PC-9 (cell line): ENCODE data around the gene FIBCD1. TPM values are rescaled to one million over a fixed set of nuclear protein-coding genes. Genes with fewer than 3 reads are reported as not detected.
"Not testable (repeated sequence)": the region's sequence is repeated elsewhere in the genome, so short reads cannot be mapped to it uniquely, and the experiment has no call there.

Experiments
- BruUV-seq: library from RNA; stranded (reverse); fragments of 400-500 nt; replicated peaks from 2 replicates; lab custom pipeline; 2021; lab: Mats Ljungman, UMichigan
- CTCF ChIA-PET: fragments of 300-600 bp; sonication (Branson Sonifier 250); formaldehyde crosslinking; loops from one replicate; lab custom pipeline; 2022; ENCODE audit warnings: antibody characterized with exemption; lab: Charles Lee
- POLR2A ChIA-PET: fragments of 300-600 bp; sonication (Branson Sonifier 250); formaldehyde crosslinking; loops from one replicate; lab custom pipeline; 2022; ENCODE audit warnings: antibody characterized with exemption; ENCODE audit not compliant: unreplicated experiment; lab: Charles Lee
- DNase-seq, 2 experiments: peaks; one replicate each; pipeline versions ENCODE4 v3.0.0 to v3.0.0-alpha.2; 2015 to 2022; ENCODE audit warnings: mixed read lengths in 1 of 2
- H2AFZ ChIP-seq: fragments of 200-600 bp; sonication (generic); 2 replicates; pipeline ENCODE4 v1.8.1; 2017; ENCODE audit warnings: antibody characterized with exemption
- H3F3A ChIP-seq: fragments of 200-600 bp; sonication (generic); 2 replicates; pipeline ENCODE4 v1.8.1; 2017; ENCODE audit warnings: antibody characterized with exemption, mild to moderate bottlenecking, low read depth; ENCODE audit not compliant: insufficient read depth
- H3K27ac ChIP-seq: fragments of 200-600 bp; sonication (generic); 2 replicates; pipeline ENCODE4 v1.6.1; 2016; ENCODE audit warnings: mixed run types
- H3K27me3 ChIP-seq: fragments of 200-600 bp; sonication (generic); 2 replicates; pipeline ENCODE4 v1.6.1; 2016; ENCODE audit warnings: low read depth, mixed run types; ENCODE audit not compliant: insufficient read depth
- H3K36me3 ChIP-seq: fragments of 200-600 bp; sonication (generic); 2 replicates; pipeline ENCODE4 v1.6.1; 2016; ENCODE audit warnings: low read depth, mixed run types
- H3K4me1 ChIP-seq: fragments of 200-600 bp; sonication (generic); replicated peaks from 2 replicates; pipeline ENCODE4 v1.6.1; 2016; ENCODE audit warnings: mixed run types; ENCODE audit not compliant: insufficient read depth
- H3K4me2 ChIP-seq: fragments of 200-600 bp; sonication (generic); 2 replicates; pipeline ENCODE4 v1.6.1; 2017; ENCODE audit warnings: mixed run types
- H3K4me3 ChIP-seq: fragments of 200-600 bp; sonication (generic); 2 replicates; pipeline ENCODE4 v1.6.1; 2016; ENCODE audit warnings: mixed run types
- H3K79me2 ChIP-seq: fragments of 200-600 bp; sonication (generic); 2 replicates; pipeline ENCODE4 v1.6.1; 2017; ENCODE audit warnings: low read depth, mixed run types
- H3K9me2 ChIP-seq: fragments of 200-600 bp; sonication (generic); 2 replicates; pipeline ENCODE4 v1.8.1; 2017; ENCODE audit warnings: mild to moderate bottlenecking; ENCODE audit not compliant: insufficient read depth
- H3K9me3 ChIP-seq: fragments of 200-600 bp; sonication (generic); 2 replicates; pipeline ENCODE4 v1.8.1; 2016; ENCODE audit warnings: low read depth; ENCODE audit not compliant: insufficient read depth
- H4K20me1 ChIP-seq: fragments of 200-600 bp; sonication (generic); 2 replicates; pipeline ENCODE4 v1.8.1; 2017; ENCODE audit not compliant: insufficient read depth
- CTCF ChIP-seq: fragments of 200-600 bp; sonication (generic); conservative IDR thresholded peaks from 2 replicates; pipeline ENCODE4 v1.6.1; 2017; ENCODE audit warnings: mixed run types, antibody characterized with exemption, mild to moderate bottlenecking, moderate library complexity
- EZH2 ChIP-seq: fragments of 200-600 bp; sonication (generic); IDR thresholded peaks from 2 replicates; pipeline ENCODE4 v1.8.0; 2017; ENCODE audit warnings: antibody characterized with exemption, low read depth
- intact Hi-C: fragments of 100-400 bp; cut with micrococcal nuclease; formaldehyde crosslinking; loops from one replicate; pipeline ENCODE4 v1.10.0; 2022; ENCODE audit not compliant: unreplicated experiment
- total RNA-seq: library from RNA; stranded (reverse); gene quantifications from 2 replicates; pipeline ENCODE4 v1.2.3, GENCODE V29; 2021

Gene FIBCD1
- total RNA-seq, 1 experiment from 2014 or later, result 2.7 TPM

GRCh38 chr9:130913599-130914416 lies 25.2 kb downstream of the FIBCD1 start:
- Histone ChIP-seq H3K9me3 (no peaks in the 10 kb centered on the region), H3K27me3 (peaks cover 13% of the 10 kb centered on the region), H3K27ac (no peak overlapping the region), H2AFZ (peak overlapping the region; percentile 58; the same call in 1 of the 2 replicates), H3K4me2 (peak overlapping the region; percentile 63), H3K79me2 (no peaks in the 10 kb centered on the region), H3K4me1 (0 out of 2 replicates have a peak, but pooled peaks cover 4% of the 10 kb centered on the region), H4K20me1 (no peaks in the 10 kb centered on the region), H3K4me3 (peak overlapping the region; percentile 34; the same call in 1 of the 2 replicates), H3F3A (no peaks in the 10 kb centered on the region), H3K36me3 (no peaks in the 10 kb centered on the region), H3K9me2 (no peaks in the 10 kb centered on the region)
- no peak for TF ChIP-seq EZH2
- TF ChIP-seq CTCF, result no peak
- POLR2A ChIA-PET, result no interaction called here
- CTCF ChIA-PET, result interaction anchor here (0.5 kb wide), 1 partner anchor 84 kb away, joined by 4 read pairs; no protein-coding TSS in a partner anchor
- DNase-seq, result no peak
- intact Hi-C loops, result loop anchor here (2.0 kb wide), 1 partner anchor 15 kb away; no protein-coding TSS in a partner anchor
- no TSS peak for BruUV-seq

- H3K4me1 ChIP-seq, result 0 out of 2 replicates have a peak, but pooled peaks cover 4% of the 10 kb centered on the region
- peak; percentile 54 to 66 for DNase-seq
- H3K9me2 ChIP-seq, result no peaks in the 10 kb centered on the region
- H3K79me2 ChIP-seq, result no peaks in the 10 kb centered on the region
- no peaks in the 10 kb centered on the region for H3F3A ChIP-seq
- no peak overlapping the region for H3K27ac ChIP-seq
- H3K4me2 ChIP-seq, result peak overlapping the region; percentile 63
- intact Hi-C loops, result loop anchor here (2.0 kb wide), 1 partner anchor 16 kb away; no protein-coding TSS in a partner anchor
- CTCF ChIA-PET, result interaction anchor here (0.5 kb wide), 1 partner anchor 85 kb away, joined by 4 read pairs; no protein-coding TSS in a partner anchor
- 0 out of 2 replicates have a peak, but pooled peaks cover 8% of the 10 kb centered on the region for H3K27me3 ChIP-seq
- TF ChIP-seq CTCF (no peak), EZH2 (no peak)
- no peaks in the 10 kb centered on the region for H3K9me3 ChIP-seq
- POLR2A ChIA-PET, result no interaction called here
- peak overlapping the region; percentile 34 for H3K4me3 ChIP-seq
- BruUV-seq, result no TSS peak
- no peaks in the 10 kb centered on the region for H3K36me3 ChIP-seq
- H2AFZ ChIP-seq, result peak overlapping the region; percentile 58
- no peaks in the 10 kb centered on the region for H4K20me1 ChIP-seq
Measured at GRCh38 chr9:130912932-130913598, 26.0 kb downstream of the FIBCD1 start.

GRCh38 chr9:130911254-130912049 lies 27.6 kb downstream of the FIBCD1 start:
- no peak overlapping the region for H3K4me2 ChIP-seq
- H2AFZ ChIP-seq, result no peak overlapping the region
- H3K4me3 ChIP-seq, result no peak overlapping the region
- no peaks in the 10 kb centered on the region for H3K79me2 ChIP-seq
- 0 out of 2 replicates have a peak, but pooled peaks cover 4% of the 10 kb centered on the region for H3K4me1 ChIP-seq
- TF ChIP-seq EZH2 (no peak), CTCF (no peak)
- no peaks in the 10 kb centered on the region for H3K27me3 ChIP-seq
- no peaks in the 10 kb centered on the region for H4K20me1 ChIP-seq
- H3K27ac ChIP-seq, result no peak overlapping the region
- H3F3A ChIP-seq, result no peaks in the 10 kb centered on the region
- intact Hi-C loops, result loop anchor here (2.0 kb wide), 1 partner anchor 17 kb away; no protein-coding TSS in a partner anchor
- BruUV-seq, result no TSS peak
- H3K36me3 ChIP-seq, result no peaks in the 10 kb centered on the region
- ChIA-PET CTCF (interaction anchor here (0.6 kb wide), 1 partner anchor 423 kb away, joined by 10 read pairs; no protein-coding TSS in a partner anchor), POLR2A (no interaction called here)
- DNase-seq, result no peak
- H3K9me3 ChIP-seq, result no peaks in the 10 kb centered on the region
- H3K9me2 ChIP-seq, result no peaks in the 10 kb centered on the region

- H3F3A ChIP-seq, BruUV-seq, H3K4me1 ChIP-seq, H4K20me1 ChIP-seq, H3K9me3 ChIP-seq, H3K27ac ChIP-seq, DNase-seq, H3K79me2 ChIP-seq, H3K27me3 ChIP-seq, H3K36me3 ChIP-seq, H3K4me3 ChIP-seq, POLR2A ChIA-PET, intact Hi-C loops, H3K4me2 ChIP-seq, H3K9me2 ChIP-seq, CTCF ChIA-PET, H2AFZ ChIP-seq: not testable (repeated sequence)
Measured at GRCh38 chr9:130910670-130911069, 28.4 kb downstream of the FIBCD1 start.
